Effector memory CD8-positive, alpha-beta T cell (primary cell): ENCODE results near the gene CCDC170.

Experiments
- ATAC-seq: fragments of 150-1000 bp; cut with Tn5 transposase; replicated peaks from 2 replicates; pipeline ENCODE4 v1.10.0; 2021; ENCODE audit warnings: mild to moderate bottlenecking, moderate library complexity
- DNase-seq, 3 experiments: peaks; one replicate each; pipeline ENCODE4 v3.0.0; 2021
- H3K27ac Mint-ChIP-seq, 2 donors: one replicate each; pipeline ENCODE4 v1.8.0; 2022; ENCODE audit warnings: mild to moderate bottlenecking in 2 of 2, mixed read lengths in 2 of 2, moderate library complexity in 2 of 2
- H3K27me3 Mint-ChIP-seq, 2 donors: one replicate each; pipeline ENCODE4 v1.8.0; 2022; ENCODE audit warnings: mixed read lengths in 2 of 2
- H3K36me3 Mint-ChIP-seq: one replicate; pipeline ENCODE4 v1.8.0; 2022; ENCODE audit warnings: mild to moderate bottlenecking, moderate library complexity, mixed read lengths; ENCODE audit not compliant: insufficient read depth
- H3K4me1 Mint-ChIP-seq, 2 donors: one replicate each; pipeline ENCODE4 v1.8.0; 2022; ENCODE audit warnings: low read depth in 2 of 2, mixed read lengths in 2 of 2
- H3K4me3 Mint-ChIP-seq, 2 donors: one replicate each; pipeline ENCODE4 v1.8.0; 2022; ENCODE audit warnings: mild to moderate bottlenecking in 2 of 2, mixed read lengths in 2 of 2, moderate library complexity in 2 of 2
- H3K9me3 Mint-ChIP-seq, 2 donors: one replicate each; pipeline ENCODE4 v1.8.0; 2022; ENCODE audit warnings: mixed read lengths in 2 of 2

Gene CCDC170

GRCh38 chr6:151618717-151619116, 124.9 kb downstream of the CCDC170 start:
- DNase-seq: no peak
- ATAC-seq: no peak
- Mint-ChIP-seq H3K36me3 (no peaks in the 10 kb centered on the region), H3K4me1 (no peaks in the 10 kb centered on the region), H3K27me3 (peaks cover 25 to 31% of the 10 kb centered on the region in 2 donors), H3K27ac (no peak overlapping the region), H3K9me3 (no peaks in the 10 kb centered on the region), H3K4me3 (no peak overlapping the region)

- Mint-ChIP-seq H3K36me3 (no peaks in the 10 kb centered on the region), H3K4me1 (no peaks in the 10 kb centered on the region)
- DNase-seq: no peak
These were observed 126.4 kb downstream of the CCDC170 start for GRCh38 chr6:151620179-151620578.

GRCh38 chr6:151624071-151624470, 130.3 kb downstream of the CCDC170 start:
- Mint-ChIP-seq H3K9me3 (no peaks in the 10 kb centered on the region), H3K4me1 (no peaks in the 10 kb centered on the region), H3K27ac (no peak overlapping the region), H3K36me3 (no peaks in the 10 kb centered on the region), H3K4me3 (no peak overlapping the region), H3K27me3 (peaks cover 8 to 13% of the 10 kb centered on the region in 2 donors)
- DNase-seq (no peak), ATAC-seq (no peak)

More at GRCh38 chr6:151620179-151620578, 126.4 kb downstream of the CCDC170 start:
- no peak for ATAC-seq
- Mint-ChIP-seq H3K9me3 (no peaks in the 10 kb centered on the region), H3K27ac (no peak overlapping the region), H3K27me3 (peaks cover 25% of the 10 kb centered on the region in 2 donors), H3K4me3 (no peak overlapping the region)

- no peak for DNase-seq
- Mint-ChIP-seq H3K36me3 (no peaks in the 10 kb centered on the region), H3K4me1 (no peaks in the 10 kb centered on the region), H3K4me3 (no peak overlapping the region), H3K27me3 (peaks cover 8 to 13% of the 10 kb centered on the region in 2 donors), H3K27ac (no peak overlapping the region), H3K9me3 (no peaks in the 10 kb centered on the region)
- ATAC-seq: no peak
These were observed 130.7 kb downstream of the CCDC170 start for GRCh38 chr6:151624481-151624880.

GRCh38 chr6:151624900-151625536, 131.2 kb downstream of the CCDC170 start:
- ATAC-seq (no peak), DNase-seq (no peak)
- H3K9me3 Mint-ChIP-seq: no peaks in the 10 kb centered on the region
- no peak overlapping the region for H3K4me3 Mint-ChIP-seq
- H3K27me3 Mint-ChIP-seq: peaks cover 8 to 18% of the 10 kb centered on the region in 2 donors
- H3K4me1 Mint-ChIP-seq: no peaks in the 10 kb centered on the region
- no peak overlapping the region for H3K27ac Mint-ChIP-seq
- H3K36me3 Mint-ChIP-seq: no peaks in the 10 kb centered on the region

GRCh38 chr6:151627689-151628444, 134.1 kb downstream of the CCDC170 start:
- DNase-seq: no peak
- H3K36me3 Mint-ChIP-seq: no peaks in the 10 kb centered on the region
- H3K4me1 Mint-ChIP-seq: no peaks in the 10 kb centered on the region
- H3K27me3 Mint-ChIP-seq: peaks cover 19 to 24% of the 10 kb centered on the region in 2 donors
- no peak overlapping the region for H3K4me3 Mint-ChIP-seq
- ATAC-seq: no peak
- H3K9me3 Mint-ChIP-seq: no peaks in the 10 kb centered on the region
- H3K27ac Mint-ChIP-seq: no peak overlapping the region

- Mint-ChIP-seq H3K9me3 (no peaks in the 10 kb centered on the region), H3K4me3 (no peak overlapping the region), H3K36me3 (no peaks in the 10 kb centered on the region), H3K27ac (no peak overlapping the region), H3K27me3 (peaks cover 28 to 32% of the 10 kb centered on the region in 2 donors), H3K4me1 (no peaks in the 10 kb centered on the region)
- DNase-seq: no peak
- no peak for ATAC-seq
These were observed 136.0 kb downstream of the CCDC170 start for GRCh38 chr6:151629791-151630190.

GRCh38 chr6:151630387-151630786, 136.6 kb downstream of the CCDC170 start:
- Mint-ChIP-seq H3K4me3 (no peak overlapping the region), H3K36me3 (no peaks in the 10 kb centered on the region)

GRCh38 chr6:151630991-151631655, 137.3 kb downstream of the CCDC170 start:
- ATAC-seq: no peak
- no peaks in the 10 kb centered on the region for H3K9me3 Mint-ChIP-seq
- H3K4me1 Mint-ChIP-seq: no peaks in the 10 kb centered on the region
- H3K36me3 Mint-ChIP-seq: no peaks in the 10 kb centered on the region
- H3K4me3 Mint-ChIP-seq: no peak overlapping the region
- no peak overlapping the region for H3K27ac Mint-ChIP-seq
- no peak for DNase-seq
- peaks cover 33 to 38% of the 10 kb centered on the region in 2 donors for H3K27me3 Mint-ChIP-seq

More at GRCh38 chr6:151630387-151630786, 136.6 kb downstream of the CCDC170 start:
- H3K4me1 Mint-ChIP-seq: no peaks in the 10 kb centered on the region
- peaks cover 30 to 32% of the 10 kb centered on the region in 2 donors for H3K27me3 Mint-ChIP-seq
- ATAC-seq (no peak), DNase-seq (no peak)
- no peaks in the 10 kb centered on the region for H3K9me3 Mint-ChIP-seq
- H3K27ac Mint-ChIP-seq: no peak overlapping the region

GRCh38 chr6:151632415-151632987, 138.7 kb downstream of the CCDC170 start:
- no peak for ATAC-seq
- no peaks in the 10 kb centered on the region for H3K36me3 Mint-ChIP-seq
- no peak overlapping the region for H3K4me3 Mint-ChIP-seq
- H3K9me3 Mint-ChIP-seq: no peaks in the 10 kb centered on the region
- no peaks in the 10 kb centered on the region for H3K4me1 Mint-ChIP-seq
- DNase-seq: no peak
- no peak overlapping the region for H3K27ac Mint-ChIP-seq
- peaks cover 29 to 33% of the 10 kb centered on the region in 2 donors for H3K27me3 Mint-ChIP-seq

GRCh38 chr6:151633526-151634335, 139.9 kb downstream of the CCDC170 start:
- no peaks in the 10 kb centered on the region for H3K9me3 Mint-ChIP-seq
- no peak overlapping the region for H3K4me3 Mint-ChIP-seq
- H3K36me3 Mint-ChIP-seq: no peaks in the 10 kb centered on the region
- H3K4me1 Mint-ChIP-seq: no peaks in the 10 kb centered on the region
- H3K27me3 Mint-ChIP-seq: peaks cover 29 to 41% of the 10 kb centered on the region in 2 donors
- ATAC-seq: no peak
- DNase-seq: no peak
- no peak overlapping the region for H3K27ac Mint-ChIP-seq

GRCh38 chr6:151634336-151634720, 140.5 kb downstream of the CCDC170 start:
- no peak for DNase-seq
- Mint-ChIP-seq H3K4me1 (no peaks in the 10 kb centered on the region), H3K9me3 (no peaks in the 10 kb centered on the region), H3K4me3 (no peak overlapping the region), H3K27ac (no peak overlapping the region), H3K36me3 (no peaks in the 10 kb centered on the region), H3K27me3 (peaks cover 29 to 41% of the 10 kb centered on the region in 2 donors)
- no peak for ATAC-seq

GRCh38 chr6:151635741-151636140, 141.9 kb downstream of the CCDC170 start:
- Mint-ChIP-seq H3K9me3 (no peaks in the 10 kb centered on the region), H3K36me3 (no peaks in the 10 kb centered on the region), H3K4me1 (no peaks in the 10 kb centered on the region), H3K4me3 (no peak overlapping the region), H3K27ac (no peak overlapping the region), H3K27me3 (peaks cover 24 to 36% of the 10 kb centered on the region in 2 donors)
- ATAC-seq (no peak), DNase-seq (no peak)
